HepG2 (cell line): Measurements from ENCODE around the gene OGFR. TPM values are rescaled to one million over a fixed set of nuclear protein-coding genes. Genes with fewer than 3 reads are reported as not detected.

Source experiments
- ATAC-seq: fragments of 200-7000 bp; cut with Tn5 transposase; 3 replicates; pipeline ENCODE4 v1.9.1; 2020; ENCODE audit warnings: mild to moderate bottlenecking, moderate library complexity
- BruUV-seq: library from RNA; stranded (reverse); fragments of 400-500 nt; replicated peaks from 2 replicates; lab custom pipeline; 2021; lab: Mats Ljungman, UMichigan
- CTCF ChIA-PET: fragments of 300-600 bp; formaldehyde crosslinking; extraction: SDS; loops from one replicate; lab custom pipeline; 2021; ENCODE audit warnings: low total read pairs, inconsistent platforms, low intra/inter-chr PET ratio; lab: Yijun Ruan, JAX
- POLR2A ChIA-PET: fragments of 350-600 bp; sonication (Branson Sonifier 250); formaldehyde crosslinking; loops from one replicate; lab custom pipeline; 2020; ENCODE audit warnings: antibody characterized with exemption, inconsistent platforms; lab: Yijun Ruan, JAX
- DNase-seq: peaks from one replicate; pipeline ENCODE4 v3.0.0-alpha.2; 2015; ENCODE audit warnings: low spot score
- FAIRE-seq: peaks from 3 replicates; lab custom pipeline; 2011; peaks lifted over from hg19 to GRCh38; lab: Jason Lieb, UNC
- H2AFZ ChIP-seq: one replicate; pipeline ENCODE4 v1.6.1; 2011; ENCODE audit warnings: low read length, inconsistent platforms
- H3K27ac ChIP-seq: fragments of 300-600 bp; 3 replicates; pipeline ENCODE4 v1.8.0; 2011; ENCODE audit warnings: mixed run types, mild to moderate bottlenecking, mixed read lengths, low read length, inconsistent platforms; ENCODE audit not compliant: insufficient read depth; ENCODE audit errors: extremely low read length
- H3K27me3 ChIP-seq, 2 experiments: fragments of 200-600 bp in 1 of 2; 2 replicates in 1 of 2; 3 replicates in 1 of 2; pipeline versions ENCODE4 v1.6.0 to v1.8.0; 2011; ENCODE audit warnings: low read length in 2 of 2, mild to moderate bottlenecking in 2 of 2, moderate library complexity in 2 of 2, inconsistent platforms in 1 of 2; ENCODE audit not compliant: insufficient read depth in 2 of 2, control insufficient read depth in 1 of 2
- H3K36me3 ChIP-seq, 2 experiments: fragments of 200-600 bp in 1 of 2; replicated peaks in 1 of 2; 2 replicates in 1 of 2; 3 replicates in 1 of 2; pipeline versions ENCODE4 v1.5.1 to v1.8.0; 2011; ENCODE audit warnings: low read length in 2 of 2, inconsistent platforms in 1 of 2; ENCODE audit not compliant: insufficient read depth in 2 of 2, control insufficient read depth in 1 of 2
- H3K4me1 ChIP-seq: 2 replicates; pipeline ENCODE4 v1.5.1; 2012; ENCODE audit warnings: low read length, inconsistent platforms; ENCODE audit not compliant: insufficient read depth
- H3K4me2 ChIP-seq: 2 replicates; pipeline ENCODE4 v1.6.0; 2011; ENCODE audit warnings: low read depth, low read length, inconsistent platforms
- H3K4me3 ChIP-seq, 3 experiments: fragments of 200-600 bp in 1 of 3; sonication (generic), shearing (Covaris generic) in 1 of 3; replicated peaks in 1 of 3; 2 replicates each; pipeline ENCODE4 v1.5.1; 2011 to 2016; ENCODE audit warnings: low read length in 3 of 3, inconsistent platforms in 2 of 3, low read depth in 2 of 3, mild to moderate bottlenecking in 2 of 3, control low read depth in 1 of 3, mixed read lengths in 1 of 3; ENCODE audit not compliant: insufficient read depth in 1 of 3
- H3K79me2 ChIP-seq: one replicate; pipeline ENCODE4 v1.6.1; 2011; ENCODE audit warnings: low read length, inconsistent platforms; ENCODE audit not compliant: insufficient read depth
- H3K9ac ChIP-seq: 2 replicates; pipeline ENCODE4 v1.6.0; 2011; ENCODE audit warnings: mild to moderate bottlenecking, low read depth, low read length, inconsistent platforms; ENCODE audit not compliant: insufficient read depth
- H3K9me3 ChIP-seq: 2 replicates; pipeline ENCODE4 v1.5.1; 2012; ENCODE audit warnings: mild to moderate bottlenecking, low read length
- H4K20me1 ChIP-seq: 2 replicates; pipeline ENCODE4 v1.6.0; 2011; ENCODE audit warnings: inconsistent platforms, mild to moderate bottlenecking, low read length, moderate library complexity; ENCODE audit not compliant: insufficient read depth
- ADNP ChIP-seq: sonication (generic); formaldehyde crosslinking; IDR thresholded peaks from 2 replicates; pipeline ENCODE4 v1.4.0; 2020; ENCODE audit warnings: missing genetic modification reagents
- HOXA7 ChIP-seq: sonication (generic); formaldehyde crosslinking; IDR thresholded peaks from 2 replicates; pipeline ENCODE4 v1.8.1; 2022; ENCODE audit warnings: mild to moderate bottlenecking, missing genetic modification reagents, moderate library complexity
- NFE2 ChIP-seq: sonication (generic); formaldehyde crosslinking; IDR thresholded peaks from 2 replicates; pipeline ENCODE4 v1.4.0; 2020; ENCODE audit warnings: missing genetic modification reagents
- NR2F6 ChIP-seq, 2 experiments: IDR thresholded peaks; 2 replicates each; pipeline ENCODE4 v1.6.1; 2016; ENCODE audit warnings: antibody characterized with exemption in 1 of 2, mild to moderate bottlenecking in 1 of 2
- POLR2AphosphoS5 ChIP-seq: IDR thresholded peaks from 2 replicates; pipeline ENCODE4 v1.6.1; 2012; ENCODE audit warnings: low read depth, low read length
- PTBP1 ChIP-seq: fragments of 200-400 bp; formaldehyde crosslinking; IDR thresholded peaks from 2 replicates; pipeline ENCODE4 v1.6.1; 2018; ENCODE audit warnings: low read length, low read depth; ENCODE audit not compliant: poor library complexity, severe bottlenecking
- RAD51 ChIP-seq: fragments of 450-650 bp; IDR thresholded peaks from 2 replicates; pipeline ENCODE4 v1.6.1; 2016; ENCODE audit warnings: borderline replicate concordance
- THAP7 ChIP-seq: sonication (generic); formaldehyde crosslinking; IDR thresholded peaks from 2 replicates; pipeline ENCODE4 v1.8.1; 2023; ENCODE audit warnings: mild to moderate bottlenecking, missing genetic modification reagents
- ZNF232 ChIP-seq: sonication (generic); formaldehyde crosslinking; IDR thresholded peaks from 2 replicates; pipeline ENCODE4 v1.4.0; 2020; ENCODE audit warnings: missing genetic modification reagents, borderline replicate concordance
- ZNF292 ChIP-seq: sonication (generic); formaldehyde crosslinking; IDR thresholded peaks from 2 replicates; pipeline ENCODE4 v1.8.1; 2022; ENCODE audit warnings: mild to moderate bottlenecking, low read depth, missing genetic modification reagents, borderline replicate concordance
- ZUFSP ChIP-seq: sonication (generic); formaldehyde crosslinking; IDR thresholded peaks from 2 replicates; pipeline ENCODE4 v1.9.0; 2021; ENCODE audit warnings: missing genetic modification reagents, mild to moderate bottlenecking, borderline replicate concordance
- WGBS: methylation state at CpG from one replicate; pipeline ENCODE4 v1.1.6; 2017; ENCODE audit warnings: low lambda C conversion rate; 5-methylcytosine and 5-hydroxymethylcytosine counted together
- in situ Hi-C: cut with HindIII; loops from 2 replicates; pipeline ENCODE4 v1.10.0; 2017; ENCODE audit warnings: low pct_unique_long_range_greater_than_20kb; ENCODE audit not compliant: extremely low pct_ligation_motif_present
- intact Hi-C: fragments of 100-400 bp; cut with micrococcal nuclease; formaldehyde crosslinking; loops from one replicate; pipeline ENCODE4 v1.10.0; 2022; ENCODE audit not compliant: unreplicated experiment
- polyA plus RNA-seq, 8 experiments: library from polyadenylated mRNA; depleted of rRNA in 3 of 8; stranded (reverse) in 7 of 8; unstranded in 1 of 8; fragments of >200 nt; fragmentation: Illumina TruSeq in 4 of 8; extraction: Trizol in 4 of 8; gene quantifications; 2 replicates each; pipeline versions ENCODE4 v1.2.1 to v1.2.3, GENCODE V29; 2011 to 2016; ENCODE audit warnings: low read depth in 4 of 8, missing spikeins in 1 of 8, mixed read lengths in 1 of 8; ENCODE audit not compliant: insufficient read depth in 1 of 8
- total RNA-seq, 5 experiments: library from RNA; depleted of rRNA; stranded (reverse); fragments of >200 nt; fragmentation: Illumina TruSeq; extraction: Trizol; gene quantifications; 2 replicates each; pipeline ENCODE4 v1.2.3, GENCODE V29; 2016; ENCODE audit warnings: low read depth in 1 of 5
- TF ChIP-seq, protein P1 (sequence below): conservative IDR thresholded peaks from 2 replicates; pipeline ENCODE4 v1.6.1; 2018; ENCODE audit warnings: missing genetic modification reagents
- TF ChIP-seq, protein P2 (sequence below): IDR thresholded peaks from 2 replicates; pipeline ENCODE4 v1.6.1; 2016; ENCODE audit warnings: missing biosample characterization, missing genetic modification reagents, low read depth
- TF ChIP-seq, protein P3 (sequence below): sonication (generic); formaldehyde crosslinking; IDR thresholded peaks from 2 replicates; pipeline ENCODE4 v1.5.0; 2020; ENCODE audit warnings: missing genetic modification reagents

Gene OGFR
- total and polyA plus RNA-seq, 2 of the 13 experiments (the other 11 are each of a cell fraction or from before 2014, with no cell fraction given) = 47.7 to 81.8 TPM

DNA sequence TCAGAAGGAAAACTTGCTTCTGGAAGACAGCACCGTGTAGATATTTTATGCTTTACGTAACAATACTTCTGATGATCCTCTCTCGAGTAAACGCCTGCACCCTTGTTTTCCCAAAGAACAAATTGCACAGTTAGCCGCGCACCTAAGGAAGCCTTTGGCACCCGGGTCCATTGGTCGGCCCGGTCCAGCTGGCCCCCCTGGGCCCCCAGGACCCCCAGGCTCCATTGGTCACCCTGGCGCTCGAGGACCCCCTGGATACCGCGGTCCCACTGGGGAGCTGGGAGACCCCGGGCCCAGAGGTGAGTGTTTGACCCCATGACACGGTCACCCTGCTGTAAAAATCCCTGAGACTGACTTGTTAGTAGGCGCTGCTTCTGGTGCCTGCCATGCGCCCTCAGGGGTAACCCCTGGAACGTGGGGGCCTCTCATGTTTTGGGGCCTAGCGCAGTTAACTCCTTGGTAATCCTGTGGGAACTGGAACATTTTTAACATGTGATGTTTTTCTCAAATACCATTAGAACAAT lies 32.4 kb downstream of the OGFR start:
- H2AFZ ChIP-seq = no peak overlapping the region
- TF ChIP-seq ZUFSP (no peak), HOXA7 (CRISPR knock-in tag) (no peak), NR2F6 (IDR thresholded peaks at IDR 0.05) (no peak), NR2F6 (CRISPR knock-in tag; IDR thresholded peaks at IDR 0.05) (no peak), ZNF292 (CRISPR knock-in tag) (no peak), THAP7 (no peak), RAD51 (no peak), NFE2 (CRISPR knock-in tag) (no peak), ZNF232 (CRISPR knock-in tag) (no peak), PTBP1 (no peak), POLR2AphosphoS5 (no peak), ADNP (no peak)
- TF ChIP-seq, protein P1, sequence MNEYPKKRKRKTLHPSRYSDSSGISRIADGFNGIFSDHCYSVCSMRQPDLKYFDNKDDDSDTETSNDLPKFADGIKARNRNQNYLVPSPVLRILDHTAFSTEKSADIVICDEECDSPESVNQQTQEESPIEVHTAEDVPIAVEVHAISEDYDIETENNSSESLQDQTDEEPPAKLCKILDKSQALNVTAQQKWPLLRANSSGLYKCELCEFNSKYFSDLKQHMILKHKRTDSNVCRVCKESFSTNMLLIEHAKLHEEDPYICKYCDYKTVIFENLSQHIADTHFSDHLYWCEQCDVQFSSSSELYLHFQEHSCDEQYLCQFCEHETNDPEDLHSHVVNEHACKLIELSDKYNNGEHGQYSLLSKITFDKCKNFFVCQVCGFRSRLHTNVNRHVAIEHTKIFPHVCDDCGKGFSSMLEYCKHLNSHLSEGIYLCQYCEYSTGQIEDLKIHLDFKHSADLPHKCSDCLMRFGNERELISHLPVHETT = no peak
- TF ChIP-seq, protein P2, sequence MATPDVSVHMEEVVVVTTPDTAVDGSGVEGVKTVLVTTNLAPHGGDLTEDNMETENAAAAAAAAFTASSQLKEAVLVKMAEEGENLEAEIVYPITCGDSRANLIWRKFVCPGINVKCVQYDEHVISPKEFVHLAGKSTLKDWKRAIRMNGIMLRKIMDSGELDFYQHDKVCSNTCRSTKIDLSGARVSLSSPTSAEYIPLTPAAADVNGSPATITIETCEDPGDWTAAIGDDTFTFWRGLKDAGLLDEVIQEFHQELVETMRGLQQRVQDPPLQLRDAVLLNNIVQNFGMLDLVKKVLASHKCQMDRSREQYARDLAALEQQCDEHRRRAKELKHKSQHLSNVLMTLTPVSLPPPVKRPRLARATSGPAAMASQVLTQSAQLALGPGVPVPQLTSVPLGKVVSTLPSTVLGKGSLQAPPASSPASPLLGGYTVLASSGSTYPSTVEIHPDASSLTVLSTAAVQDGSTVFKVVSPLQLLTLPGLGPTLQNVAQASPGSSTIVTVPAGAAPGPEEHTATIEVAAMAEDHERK (CRISPR knock-in tag) = no peak
- TF ChIP-seq, protein P3, sequence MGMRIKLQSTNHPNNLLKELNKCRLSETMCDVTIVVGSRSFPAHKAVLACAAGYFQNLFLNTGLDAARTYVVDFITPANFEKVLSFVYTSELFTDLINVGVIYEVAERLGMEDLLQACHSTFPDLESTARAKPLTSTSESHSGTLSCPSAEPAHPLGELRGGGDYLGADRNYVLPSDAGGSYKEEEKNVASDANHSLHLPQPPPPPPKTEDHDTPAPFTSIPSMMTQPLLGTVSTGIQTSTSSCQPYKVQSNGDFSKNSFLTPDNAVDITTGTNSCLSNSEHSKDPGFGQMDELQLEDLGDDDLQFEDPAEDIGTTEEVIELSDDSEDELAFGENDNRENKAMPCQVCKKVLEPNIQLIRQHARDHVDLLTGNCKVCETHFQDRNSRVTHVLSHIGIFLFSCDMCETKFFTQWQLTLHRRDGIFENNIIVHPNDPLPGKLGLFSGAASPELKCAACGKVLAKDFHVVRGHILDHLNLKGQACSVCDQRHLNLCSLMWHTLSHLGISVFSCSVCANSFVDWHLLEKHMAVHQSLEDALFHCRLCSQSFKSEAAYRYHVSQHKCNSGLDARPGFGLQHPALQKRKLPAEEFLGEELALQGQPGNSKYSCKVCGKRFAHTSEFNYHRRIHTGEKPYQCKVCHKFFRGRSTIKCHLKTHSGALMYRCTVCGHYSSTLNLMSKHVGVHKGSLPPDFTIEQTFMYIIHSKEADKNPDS (CRISPR knock-in tag) = no peak
- TF ChIP-seq, all 625 proteins: peak for 0
- ATAC-seq (no peak), FAIRE-seq (no peak), DNase-seq (no peak)
- no TSS peak for BruUV-seq
- 94% methylated on average over 19 of the region's 19 CpGs for WGBS
- Histone ChIP-seq H4K20me1 (no peaks in the 10 kb centered on the region), H3K4me1 (peaks cover 20% of the 10 kb centered on the region), H3K36me3 (peaks cover 14 to 22% of the 10 kb centered on the region in 2 experiments; a peak in 4 of 5 replicates), H3K27me3 (no peaks in the 10 kb centered on the region), H3K4me2 (no peak overlapping the region), H3K79me2 (no peaks in the 10 kb centered on the region), H3K9me3 (no peaks in the 10 kb centered on the region), H3K4me3 (no peak overlapping the region), H3K9ac (no peak overlapping the region), H3K27ac (no peak overlapping the region)
- intact Hi-C loops (no loop called here), in situ Hi-C loops (no loop called here)
- ChIA-PET CTCF (no interaction called here), POLR2A (no interaction called here)
